ENCODE results near the gene KCNQ1OT1.

- TF ChIP-seq CTCF (conservative IDR thresholded peaks at IDR 0.05; ENCODE audit: low read depth, low read length) = no peak
- TF ChIP-seq MXI1 (IDR thresholded peaks at IDR 0.05; ENCODE audit: borderline replicate concordance, low read depth, low read length) = no peak
- no peak for TF ChIP-seq RAD21 (IDR thresholded peaks at IDR 0.05; ENCODE audit: low read length)
- no peak for TF ChIP-seq RCOR1 (IDR thresholded peaks at IDR 0.05; ENCODE audit: insufficient replicate concordance, low read length)
- no peak for TF ChIP-seq ELK1 (IDR thresholded peaks at IDR 0.05; ENCODE audit: borderline replicate concordance, low read depth, low read length)
- TF ChIP-seq RFX5 (IDR thresholded peaks at IDR 0.05; ENCODE audit: low read depth, low read length) = no peak
- TF ChIP-seq POLR2A (IDR thresholded peaks at IDR 0.05; ENCODE audit: low read depth, low read length) = no peak
Observed at GRCh38 chr11:2651054-2651617, 48.7 kb downstream of the KCNQ1OT1 start.
